ENCODE results near the gene CHST9. TPM values are rescaled to one million over a fixed set of nuclear protein-coding genes. Genes with fewer than 3 reads are reported as not detected.

Gene CHST9
- total RNA-seq, 1 experiment from 2014 or later: 3.5 TPM

GRCh38 chr18:27075828-27076227 lies 109.3 kb downstream of the CHST9 start:
- Histone ChIP-seq H2BK12ac (ENCODE audit: insufficient read length, low read depth, low read length) (no peak overlapping the region), H2AFZ (ENCODE audit: low read length) (no peak overlapping the region), H3K4me1 (ENCODE audit: insufficient read depth, low read length) (no peaks in the 10 kb centered on the region; the same call in 1 of the 2 replicates), H3K79me2 (ENCODE audit: insufficient read depth, low read length) (no peaks in the 10 kb centered on the region), H3K4me2 (ENCODE audit: insufficient read depth, insufficient read length, low read length) (no peak overlapping the region), H3K79me1 (ENCODE audit: insufficient read depth, low read depth, low read length, poor library complexity, severe bottlenecking) (no peaks in the 10 kb centered on the region), H3K4ac (ENCODE audit: low read depth, low read length) (no peak overlapping the region), H2BK20ac (ENCODE audit: low read depth, low read length, poor library complexity, severe bottlenecking) (no peak overlapping the region), H3K14ac (ENCODE audit: insufficient read depth, low read length) (no peak overlapping the region), H3K9ac (ENCODE audit: extremely low read depth, insufficient read length, low read length) (no peak overlapping the region), H3K27ac (ENCODE audit: insufficient read length, low read depth, low read length) (no peak overlapping the region), H4K20me1 (ENCODE audit: control insufficient read depth, insufficient read depth, insufficient read length) (no peaks in the 10 kb centered on the region), H3K9me3 (ENCODE audit: control insufficient read depth, low read depth, low read length) (no peaks in the 10 kb centered on the region), H4K91ac (ENCODE audit: insufficient read length, low read depth, low read length) (no peak overlapping the region), H4K8ac (replicated peaks; ENCODE audit: insufficient read length, low read depth, low read length) (no peak overlapping the region), H2BK120ac (ENCODE audit: low read depth, low read length, poor library complexity, severe bottlenecking) (no peak overlapping the region), H3K27me3 (ENCODE audit: insufficient read depth, low read length) (no peaks in the 10 kb centered on the region), H3K18ac (ENCODE audit: insufficient read length, low read depth, low read length) (no peak overlapping the region), H2AK5ac (ENCODE audit: insufficient read length, low read length) (no peak overlapping the region), H4K5ac (ENCODE audit: insufficient read length, low read depth, low read length) (no peak overlapping the region), H3T11ph (ENCODE audit: low read length) (no peak overlapping the region), H2BK15ac (ENCODE audit: low read depth, low read length) (no peak overlapping the region), H3K56ac (ENCODE audit: insufficient read length, low read depth, low read length) (no peak overlapping the region), H3K23me2 (ENCODE audit: insufficient read length, low read depth, low read length, poor library complexity, severe bottlenecking) (no peaks in the 10 kb centered on the region), H2BK5ac (ENCODE audit: insufficient read length, low read length) (no peak overlapping the region), H3K23ac (ENCODE audit: insufficient read length, low read depth, low read length) (no peak overlapping the region)
- Mint-ChIP-seq H3K27ac (no peak overlapping the region), H3K4me3 (no peak overlapping the region), H3K4me1 (peaks cover 0 to 2% of the 10 kb centered on the region in 2 experiments; a peak in 1 of 4 replicates), H3K27me3 (ENCODE audit: low read depth) (no peaks in the 10 kb centered on the region), H3K9me3 (no peaks in the 10 kb centered on the region), H3K36me3 (ENCODE audit: insufficient read depth in 1 of 3, low read depth in 3 of 3) (no peaks in the 10 kb centered on the region)
- no CpG with 5 or more reads among the region's 3 CpGs for WGBS (ENCODE audit: extremely low coverage, insufficient read length, low lambda C conversion rate)
- TF ChIP-seq, protein P1, sequence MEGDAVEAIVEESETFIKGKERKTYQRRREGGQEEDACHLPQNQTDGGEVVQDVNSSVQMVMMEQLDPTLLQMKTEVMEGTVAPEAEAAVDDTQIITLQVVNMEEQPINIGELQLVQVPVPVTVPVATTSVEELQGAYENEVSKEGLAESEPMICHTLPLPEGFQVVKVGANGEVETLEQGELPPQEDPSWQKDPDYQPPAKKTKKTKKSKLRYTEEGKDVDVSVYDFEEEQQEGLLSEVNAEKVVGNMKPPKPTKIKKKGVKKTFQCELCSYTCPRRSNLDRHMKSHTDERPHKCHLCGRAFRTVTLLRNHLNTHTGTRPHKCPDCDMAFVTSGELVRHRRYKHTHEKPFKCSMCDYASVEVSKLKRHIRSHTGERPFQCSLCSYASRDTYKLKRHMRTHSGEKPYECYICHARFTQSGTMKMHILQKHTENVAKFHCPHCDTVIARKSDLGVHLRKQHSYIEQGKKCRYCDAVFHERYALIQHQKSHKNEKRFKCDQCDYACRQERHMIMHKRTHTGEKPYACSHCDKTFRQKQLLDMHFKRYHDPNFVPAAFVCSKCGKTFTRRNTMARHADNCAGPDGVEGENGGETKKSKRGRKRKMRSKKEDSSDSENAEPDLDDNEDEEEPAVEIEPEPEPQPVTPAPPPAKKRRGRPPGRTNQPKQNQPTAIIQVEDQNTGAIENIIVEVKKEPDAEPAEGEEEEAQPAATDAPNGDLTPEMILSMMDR (conservative IDR thresholded peaks at IDR 0.05): no peak
- no peak for DNase-seq

Data from H9 (cell line).